GM21825 (cell line): ENCODE data around the gene PNMA6E.

Experiments
- ATAC-seq: cut with Tn5 transposase; IDR thresholded peaks from one replicate; pipeline ENCODE4 v1.9.1; 2021; ENCODE audit warnings: mild to moderate bottlenecking, moderate library complexity; ENCODE audit not compliant: unreplicated experiment

Gene PNMA6E

DNA sequence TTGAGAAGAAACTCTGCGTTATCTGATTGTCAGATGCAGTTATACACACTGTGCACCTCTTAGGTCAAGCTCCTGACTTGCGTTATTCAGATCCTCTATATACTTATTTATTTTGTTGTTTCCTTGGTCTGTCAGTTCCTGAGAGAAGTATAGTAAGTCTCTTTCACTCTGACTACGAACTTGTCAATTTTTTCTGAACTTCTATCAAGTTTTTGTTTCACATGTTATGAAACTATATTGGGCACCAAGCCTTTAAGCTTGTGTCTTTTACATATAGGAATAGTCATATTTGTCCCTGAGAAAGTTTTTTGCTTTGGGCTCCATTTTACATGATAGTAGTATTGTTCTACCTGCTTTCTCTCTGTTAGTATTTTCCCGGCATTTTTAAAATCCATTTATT is 35.5 kb downstream of the PNMA6E start:
- no peak for ATAC-seq

DNA sequence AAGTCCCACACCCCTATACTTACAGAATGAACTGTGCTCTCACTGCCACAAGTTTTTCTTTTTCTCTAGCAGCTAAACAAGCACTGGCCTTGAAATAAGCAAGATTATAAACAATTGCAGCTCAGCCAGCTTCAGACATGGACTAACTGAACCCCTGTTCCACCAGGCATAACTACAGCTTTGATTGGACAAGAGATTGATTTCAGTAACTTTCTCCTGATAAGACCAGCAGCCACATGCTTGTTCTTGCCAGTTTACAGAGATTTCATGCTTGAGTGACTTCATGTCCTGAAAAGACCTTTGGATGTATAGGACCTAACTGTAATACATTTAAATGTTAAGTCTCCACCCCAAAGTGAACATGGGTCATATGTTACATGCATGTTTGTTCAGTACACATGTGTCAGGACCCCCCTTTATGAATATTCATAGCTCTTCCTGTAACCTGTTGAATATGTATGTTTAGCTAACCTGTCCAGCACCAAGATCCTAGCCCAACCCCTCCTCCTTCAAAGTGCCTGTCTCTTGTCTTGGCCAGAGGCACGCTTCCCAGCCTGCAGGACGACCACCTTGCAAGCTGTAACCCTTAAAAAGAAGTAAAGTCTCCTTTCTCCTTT is 39.3 kb downstream of the PNMA6E start:
- no peak for ATAC-seq

DNA sequence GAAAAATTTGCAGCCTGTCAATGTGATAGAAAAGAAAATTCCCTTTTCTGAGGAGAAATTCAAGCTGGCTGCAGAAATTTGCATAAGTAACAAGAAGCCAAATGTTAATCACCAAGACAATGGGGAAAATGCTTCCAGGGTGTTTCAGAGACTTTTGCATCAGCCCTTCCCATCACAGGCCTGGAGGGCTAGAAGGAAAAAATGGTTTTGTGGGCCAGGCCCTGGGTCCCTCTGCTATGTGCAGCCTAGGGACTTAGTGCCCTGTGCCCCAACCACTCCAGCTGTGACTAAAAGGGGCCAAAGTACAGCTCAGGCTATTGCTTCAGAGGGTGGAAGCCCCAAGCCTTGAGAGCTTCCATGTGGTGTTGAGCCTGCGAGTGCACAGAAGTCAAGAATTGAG is 43.3 kb downstream of the PNMA6E start:
- ATAC-seq, result no peak

DNA sequence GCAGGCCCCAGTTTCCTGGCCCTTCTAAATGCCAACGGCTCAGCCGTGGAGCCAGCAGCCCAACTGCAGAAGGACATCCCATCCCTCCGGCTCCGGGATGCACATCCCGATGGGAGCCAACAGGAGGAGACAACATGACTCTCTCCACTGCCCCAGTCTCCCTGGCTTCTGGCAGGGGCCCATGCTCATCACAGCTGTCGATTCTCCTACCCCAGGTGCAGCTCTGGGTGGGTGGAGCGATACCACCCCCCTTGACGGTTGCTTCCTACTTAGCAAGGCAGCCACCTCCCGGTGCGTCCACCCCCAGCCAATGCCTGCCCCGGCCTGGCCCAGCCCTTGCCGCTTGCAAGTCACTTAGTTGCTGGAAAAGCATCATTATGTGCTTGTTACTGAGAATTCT is 47.7 kb downstream of the PNMA6E start:
- ATAC-seq, result no peak

DNA sequence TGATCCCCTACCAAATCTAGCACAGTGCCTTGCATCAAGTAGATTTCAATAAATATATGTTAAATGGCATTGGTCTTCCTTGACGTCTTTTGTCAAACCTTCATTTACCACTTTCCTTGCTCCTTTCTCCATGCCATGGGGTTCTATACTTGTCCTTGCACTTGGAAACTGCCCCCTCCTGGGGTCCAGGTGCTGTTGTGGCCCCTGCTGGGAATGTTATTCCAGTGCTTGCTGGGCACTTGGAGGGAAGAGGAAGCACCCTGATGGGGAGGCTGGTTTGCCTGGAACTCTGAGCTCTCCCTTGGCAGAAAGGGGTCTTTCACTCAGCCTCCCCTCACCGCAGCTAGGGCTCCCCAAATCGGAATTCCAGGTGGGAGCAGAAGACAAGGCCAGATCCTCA is 48.3 kb downstream of the PNMA6E start:
- no peak for ATAC-seq

DNA sequence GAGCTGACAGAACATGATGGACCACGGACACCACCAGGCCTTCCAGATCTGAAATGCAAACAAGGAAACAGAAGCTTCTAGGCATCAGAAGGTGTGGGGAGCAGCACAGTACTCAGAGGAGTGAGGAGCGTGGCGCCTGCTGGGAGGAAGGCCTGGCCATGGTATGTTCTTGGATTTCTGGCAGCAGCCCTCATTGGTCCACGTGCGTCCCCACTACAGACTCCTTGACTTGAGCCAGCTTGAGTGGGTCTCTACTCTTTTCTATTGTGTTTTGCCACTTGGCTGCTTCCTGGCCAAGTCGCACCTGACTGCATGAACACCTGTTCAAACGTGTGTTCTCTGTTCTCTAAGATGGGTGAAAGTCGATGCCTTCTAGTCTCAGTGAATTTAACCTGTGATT is 49.2 kb downstream of the PNMA6E start:
- ATAC-seq, result no peak

DNA sequence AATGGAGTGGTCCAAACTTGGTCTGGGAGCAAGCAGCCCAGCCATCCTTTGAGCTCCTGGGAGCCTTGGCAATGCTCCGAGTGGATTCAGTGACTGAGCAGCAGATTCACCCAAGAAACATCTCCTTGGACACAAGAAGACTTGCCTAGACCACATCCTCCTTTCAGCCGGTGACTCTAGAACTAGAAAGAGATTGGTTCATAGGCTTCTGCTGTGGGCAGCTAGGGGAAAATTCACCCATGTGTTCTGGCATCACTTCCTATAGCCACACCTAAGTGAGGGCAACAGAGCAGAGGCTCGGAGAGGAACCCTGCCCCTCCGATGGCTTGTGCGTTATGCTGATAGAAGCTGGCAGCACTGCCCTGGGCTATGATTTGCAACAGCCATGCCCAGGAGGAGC is 51.2 kb downstream of the PNMA6E start:
- no peak for ATAC-seq

DNA sequence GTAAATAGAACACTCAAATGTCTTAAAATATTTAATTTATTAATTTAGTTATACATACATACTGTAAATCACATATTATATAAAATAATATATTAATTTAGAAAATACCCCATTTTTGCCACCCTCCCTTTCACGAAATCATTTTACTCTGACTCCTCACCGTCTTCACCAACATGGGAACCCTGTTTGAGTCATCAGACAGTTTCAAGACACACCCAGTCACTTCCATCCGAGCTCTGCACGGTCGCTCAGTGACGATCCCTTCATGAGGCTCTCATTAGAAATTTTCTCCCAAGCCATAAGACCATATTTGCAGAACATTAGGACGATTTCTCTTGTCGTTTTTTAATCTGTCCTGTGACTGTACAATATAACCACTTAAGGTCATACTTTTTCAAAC is 52.7 kb downstream of the PNMA6E start:
- ATAC-seq, result no peak

DNA sequence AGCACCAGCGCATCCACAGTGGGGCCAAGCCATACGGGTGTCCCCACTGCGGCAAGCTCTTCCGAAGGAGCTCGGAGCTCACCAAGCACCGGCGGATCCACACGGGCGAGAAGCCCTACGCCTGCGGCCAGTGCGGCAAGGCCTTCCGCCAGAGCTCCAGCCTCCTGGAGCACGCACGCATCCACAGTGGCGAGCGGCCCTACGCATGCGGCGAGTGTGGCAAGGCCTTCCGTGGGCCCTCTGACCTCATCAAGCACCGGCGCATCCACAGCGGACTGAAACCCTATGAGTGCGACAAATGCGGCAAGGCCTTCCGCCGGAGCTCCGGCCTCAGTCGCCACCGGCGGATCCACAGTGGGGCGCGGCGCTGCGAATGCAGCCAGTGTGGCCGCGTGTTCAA is 53.6 kb downstream of the PNMA6E start:
- ATAC-seq, result no peak
